ENCODE measurements around the gene FBXO11.

GRCh38 chr2:47769318-47769717, 137.0 kb downstream of the FBXO11 start:
- TF ChIP-seq, protein P1, sequence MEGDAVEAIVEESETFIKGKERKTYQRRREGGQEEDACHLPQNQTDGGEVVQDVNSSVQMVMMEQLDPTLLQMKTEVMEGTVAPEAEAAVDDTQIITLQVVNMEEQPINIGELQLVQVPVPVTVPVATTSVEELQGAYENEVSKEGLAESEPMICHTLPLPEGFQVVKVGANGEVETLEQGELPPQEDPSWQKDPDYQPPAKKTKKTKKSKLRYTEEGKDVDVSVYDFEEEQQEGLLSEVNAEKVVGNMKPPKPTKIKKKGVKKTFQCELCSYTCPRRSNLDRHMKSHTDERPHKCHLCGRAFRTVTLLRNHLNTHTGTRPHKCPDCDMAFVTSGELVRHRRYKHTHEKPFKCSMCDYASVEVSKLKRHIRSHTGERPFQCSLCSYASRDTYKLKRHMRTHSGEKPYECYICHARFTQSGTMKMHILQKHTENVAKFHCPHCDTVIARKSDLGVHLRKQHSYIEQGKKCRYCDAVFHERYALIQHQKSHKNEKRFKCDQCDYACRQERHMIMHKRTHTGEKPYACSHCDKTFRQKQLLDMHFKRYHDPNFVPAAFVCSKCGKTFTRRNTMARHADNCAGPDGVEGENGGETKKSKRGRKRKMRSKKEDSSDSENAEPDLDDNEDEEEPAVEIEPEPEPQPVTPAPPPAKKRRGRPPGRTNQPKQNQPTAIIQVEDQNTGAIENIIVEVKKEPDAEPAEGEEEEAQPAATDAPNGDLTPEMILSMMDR (conservative IDR thresholded peaks at IDR 0.05): no peak
- no peak for TF ChIP-seq EZH2 (IDR thresholded peaks at IDR 0.05; ENCODE audit: low read depth)

Measured in PC-9 (cell line).